ENCODE data around the gene IPO9.

Gene IPO9

DNA sequence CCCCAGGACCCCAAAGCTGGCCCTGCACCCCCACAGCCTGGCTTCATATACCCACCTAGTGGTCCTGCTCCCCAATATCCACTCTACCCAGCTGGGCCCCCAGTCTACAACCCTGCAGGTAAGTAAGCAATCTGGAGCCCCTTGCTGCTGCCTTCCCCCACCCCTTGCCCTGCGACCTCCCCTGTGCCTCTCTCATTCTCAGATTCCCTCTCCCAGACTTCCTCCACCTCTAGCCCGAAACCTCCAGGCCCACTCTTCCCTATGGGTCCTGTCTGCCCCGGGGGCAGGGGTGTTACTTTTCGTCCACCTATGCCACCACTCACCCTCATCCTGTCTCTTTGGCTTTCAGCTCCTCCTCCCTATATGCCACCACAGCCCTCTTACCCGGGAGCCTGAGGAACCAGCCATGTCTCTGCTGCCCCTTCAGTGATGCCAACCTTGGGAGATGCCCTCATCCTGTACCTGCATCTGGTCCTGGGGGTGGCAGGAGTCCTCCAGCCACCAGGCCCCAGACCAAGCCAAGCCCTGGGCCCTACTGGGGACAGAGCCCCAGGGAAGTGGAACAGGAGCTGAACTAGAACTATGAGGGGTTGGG, 62.6 kb downstream of the IPO9 start:
- no peaks in the 10 kb centered on the region for H3K79me2 ChIP-seq
- TF ChIP-seq CTCF (IDR thresholded peaks at IDR 0.05): no peak
- no peaks in the 10 kb centered on the region for H3K36me3 ChIP-seq (ENCODE audit: control insufficient read depth, insufficient read depth, low read length)
- H3K27ac ChIP-seq: no peak overlapping the region
- H3K27me3 ChIP-seq (ENCODE audit: control insufficient read depth, insufficient read depth, low read length): no peaks in the 10 kb centered on the region
- H2AFZ ChIP-seq: no peak overlapping the region
- H3K9me3 ChIP-seq (ENCODE audit: control insufficient read depth, low read length): no peaks in the 10 kb centered on the region
- H3K4me1 ChIP-seq: peaks cover 2% of the 10 kb centered on the region
- H3K9ac ChIP-seq: no peak overlapping the region
- H3K4me3 ChIP-seq (ENCODE audit: low read depth, low read length): no peak overlapping the region
- H3K4me2 ChIP-seq (ENCODE audit: low read length): no peak overlapping the region

- Histone ChIP-seq H3K79me2 (no peaks in the 10 kb centered on the region), H3K4me2 (ENCODE audit: low read length) (no peak overlapping the region), H3K27me3 (ENCODE audit: control insufficient read depth, insufficient read depth, low read length) (no peaks in the 10 kb centered on the region), H3K4me3 (ENCODE audit: low read depth, low read length) (no peak overlapping the region), H3K9me3 (ENCODE audit: control insufficient read depth, low read length) (no peaks in the 10 kb centered on the region), H3K27ac (no peak overlapping the region), H3K36me3 (ENCODE audit: control insufficient read depth, insufficient read depth, low read length) (no peaks in the 10 kb centered on the region), H3K9ac (no peak overlapping the region), H2AFZ (no peak overlapping the region), H3K4me1 (peaks cover 2% of the 10 kb centered on the region)
- TF ChIP-seq CTCF (IDR thresholded peaks at IDR 0.05): no peak
Observed at GRCh38 chr1:201892211-201892610, 63.3 kb downstream of the IPO9 start.

GRCh38 chr1:201893431-201893830, 64.5 kb downstream of the IPO9 start:
- Histone ChIP-seq H3K4me2 (ENCODE audit: low read length) (no peak overlapping the region), H3K9ac (no peak overlapping the region), H3K79me2 (no peaks in the 10 kb centered on the region), H3K36me3 (ENCODE audit: control insufficient read depth, insufficient read depth, low read length) (no peaks in the 10 kb centered on the region), H2AFZ (no peak overlapping the region), H3K27ac (no peak overlapping the region), H3K4me1 (no peaks in the 10 kb centered on the region), H3K4me3 (ENCODE audit: low read depth, low read length) (no peak overlapping the region), H3K9me3 (ENCODE audit: control insufficient read depth, low read length) (no peaks in the 10 kb centered on the region), H3K27me3 (ENCODE audit: control insufficient read depth, insufficient read depth, low read length) (no peaks in the 10 kb centered on the region)
- TF ChIP-seq CTCF (IDR thresholded peaks at IDR 0.05): no peak

GRCh38 chr1:201894343-201895119, 65.6 kb downstream of the IPO9 start:
- no peaks in the 10 kb centered on the region for H3K4me1 ChIP-seq
- H3K9me3 ChIP-seq (ENCODE audit: control insufficient read depth, low read length): no peaks in the 10 kb centered on the region
- H3K36me3 ChIP-seq (ENCODE audit: control insufficient read depth, insufficient read depth, low read length): no peaks in the 10 kb centered on the region
- no peak overlapping the region for H3K4me3 ChIP-seq (ENCODE audit: low read depth, low read length)
- no peak overlapping the region for H3K27ac ChIP-seq
- H2AFZ ChIP-seq: no peak overlapping the region
- no peaks in the 10 kb centered on the region for H3K27me3 ChIP-seq (ENCODE audit: control insufficient read depth, insufficient read depth, low read length)
- no peak overlapping the region for H3K9ac ChIP-seq
- no peak for TF ChIP-seq CTCF (IDR thresholded peaks at IDR 0.05)
- H3K4me2 ChIP-seq (ENCODE audit: low read length): no peak overlapping the region
- no peaks in the 10 kb centered on the region for H3K79me2 ChIP-seq
